Femur (tissue), 1 donor: Measurements from ENCODE around the gene ESYT3.

Experiments used
- DNase-seq: peaks from one replicate; pipeline ENCODE4 v3.0.0-alpha.2; 2017

ESYT3 gene

GRCh38 chr3:138434276-138434874 lies at the start of gene ESYT3:
TSS of gene ESYT3 (plus strand) at chr3:138434616. CDS start at chr3:138434799, 183 bp downstream.
- peak; percentile 82 for DNase-seq

GRCh38 chr3:138384976-138385375 lies 49.4 kb upstream of the ESYT3 start:
- DNase-seq, result no peak

GRCh38 chr3:138389144-138389601 lies 45.2 kb upstream of the ESYT3 start:
- peak; percentile 10 for DNase-seq

- DNase-seq, result peak; percentile 11
Observed at GRCh38 chr3:138389841-138390581, 44.4 kb upstream of the ESYT3 start.

GRCh38 chr3:138390582-138390932 lies 43.9 kb upstream of the ESYT3 start:
- no peak for DNase-seq

- peak; percentile 11 for DNase-seq
Observed at GRCh38 chr3:138394156-138394555, 40.3 kb upstream of the ESYT3 start.

- DNase-seq, result no peak
Observed at GRCh38 chr3:138394686-138395085, 39.7 kb upstream of the ESYT3 start.

- DNase-seq, result no peak
Observed at GRCh38 chr3:138395865-138396751, 38.3 kb upstream of the ESYT3 start.

- no peak for DNase-seq
Observed at GRCh38 chr3:138396752-138397410, 37.5 kb upstream of the ESYT3 start.

- no peak for DNase-seq
Observed at GRCh38 chr3:138397983-138398382, 36.4 kb upstream of the ESYT3 start.

GRCh38 chr3:138398791-138399575 lies 35.4 kb upstream of the ESYT3 start:
- DNase-seq, result no peak

- no peak for DNase-seq
Observed at GRCh38 chr3:138399766-138400165, 34.6 kb upstream of the ESYT3 start.

- no peak for DNase-seq
Observed at GRCh38 chr3:138400651-138401070, 33.8 kb upstream of the ESYT3 start.

- DNase-seq, result no peak
Observed at GRCh38 chr3:138401834-138402233, 32.6 kb upstream of the ESYT3 start.

GRCh38 chr3:138404121-138404520 lies 30.3 kb upstream of the ESYT3 start:
- DNase-seq, result no peak

GRCh38 chr3:138405001-138405400 lies 29.4 kb upstream of the ESYT3 start:
- DNase-seq, result no peak

- DNase-seq, result no peak
Observed at GRCh38 chr3:138405486-138405885, 28.9 kb upstream of the ESYT3 start.

- no peak for DNase-seq
Observed at GRCh38 chr3:138406606-138407005, 27.8 kb upstream of the ESYT3 start.

- no peak for DNase-seq
Observed at GRCh38 chr3:138407236-138407907, 27.0 kb upstream of the ESYT3 start.

- DNase-seq, result no peak
Observed at GRCh38 chr3:138408751-138409570, 25.5 kb upstream of the ESYT3 start.
